Measurements from ENCODE around the gene PSMD4.

Gene PSMD4

GRCh38 chr1:151287341-151287699, 32.8 kb downstream of the PSMD4 start:
- Histone ChIP-seq H3K36me3 (ENCODE audit: control insufficient read depth in 2 of 2, insufficient read depth in 2 of 2, low read length in 2 of 2) (peaks cover 52 to 61% of the 10 kb centered on the region in 2 donors), H3K27ac (ENCODE audit: low read depth in 2 of 2, low read length in 2 of 2) (no peak overlapping the region), H3K9ac (ENCODE audit: low read depth in 1 of 2, low read length in 2 of 2) (no peak overlapping the region), H3K4me3 (ENCODE audit: low read length in 2 of 2) (no peak overlapping the region), H3K9me3 (ENCODE audit: control insufficient read depth in 2 of 2, low read length in 2 of 2) (no peaks in the 10 kb centered on the region), H3K4me1 (ENCODE audit: control insufficient read depth in 2 of 2, insufficient read depth in 2 of 2, low read length in 2 of 2) (peaks cover 8 to 13% of the 10 kb centered on the region in 2 donors), H3K27me3 (ENCODE audit: control insufficient read depth in 2 of 2, insufficient read depth in 2 of 2, low read length in 2 of 2) (no peaks in the 10 kb centered on the region)

GRCh38 chr1:151287767-151288500, 33.4 kb downstream of the PSMD4 start:
- Histone ChIP-seq H3K9ac (ENCODE audit: low read depth in 1 of 2, low read length in 2 of 2) (no peak overlapping the region), H3K27ac (ENCODE audit: low read depth in 2 of 2, low read length in 2 of 2) (no peak overlapping the region), H3K9me3 (ENCODE audit: control insufficient read depth in 2 of 2, low read length in 2 of 2) (no peaks in the 10 kb centered on the region), H3K4me3 (ENCODE audit: low read length in 2 of 2) (no peak overlapping the region), H3K27me3 (ENCODE audit: control insufficient read depth in 2 of 2, insufficient read depth in 2 of 2, low read length in 2 of 2) (no peaks in the 10 kb centered on the region), H3K4me1 (ENCODE audit: control insufficient read depth in 2 of 2, insufficient read depth in 2 of 2, low read length in 2 of 2) (peaks cover 8 to 13% of the 10 kb centered on the region in 2 donors), H3K36me3 (ENCODE audit: control insufficient read depth in 2 of 2, insufficient read depth in 2 of 2, low read length in 2 of 2) (peaks cover 59 to 67% of the 10 kb centered on the region in 2 donors)

GRCh38 chr1:151288502-151288901, 34.0 kb downstream of the PSMD4 start:
- peaks cover 7 to 8% of the 10 kb centered on the region in 2 donors for H3K4me1 ChIP-seq (ENCODE audit: control insufficient read depth in 2 of 2, insufficient read depth in 2 of 2, low read length in 2 of 2)
- H3K9me3 ChIP-seq (ENCODE audit: control insufficient read depth in 2 of 2, low read length in 2 of 2) = no peaks in the 10 kb centered on the region
- no peaks in the 10 kb centered on the region for H3K27me3 ChIP-seq (ENCODE audit: control insufficient read depth in 2 of 2, insufficient read depth in 2 of 2, low read length in 2 of 2)
- H3K36me3 ChIP-seq (ENCODE audit: control insufficient read depth in 2 of 2, insufficient read depth in 2 of 2, low read length in 2 of 2) = peaks cover 64 to 73% of the 10 kb centered on the region in 2 donors
- no peak overlapping the region for H3K27ac ChIP-seq (ENCODE audit: low read depth in 2 of 2, low read length in 2 of 2)
- no peak overlapping the region for H3K4me3 ChIP-seq (ENCODE audit: low read length in 2 of 2)
- H3K9ac ChIP-seq (ENCODE audit: low read depth in 1 of 2, low read length in 2 of 2) = no peak overlapping the region

- H3K27me3 ChIP-seq (ENCODE audit: control insufficient read depth in 2 of 2, insufficient read depth in 2 of 2, low read length in 2 of 2) = no peaks in the 10 kb centered on the region
- no peaks in the 10 kb centered on the region for H3K9me3 ChIP-seq (ENCODE audit: control insufficient read depth in 2 of 2, low read length in 2 of 2)
- no peak overlapping the region for H3K4me3 ChIP-seq (ENCODE audit: low read length in 2 of 2)
- peaks cover 72 to 81% of the 10 kb centered on the region in 2 donors for H3K36me3 ChIP-seq (ENCODE audit: control insufficient read depth in 2 of 2, insufficient read depth in 2 of 2, low read length in 2 of 2)
- H3K4me1 ChIP-seq (ENCODE audit: control insufficient read depth in 2 of 2, insufficient read depth in 2 of 2, low read length in 2 of 2) = no peaks in the 10 kb centered on the region
- no peak overlapping the region for H3K27ac ChIP-seq (ENCODE audit: low read depth in 2 of 2, low read length in 2 of 2)
- no peak overlapping the region for H3K9ac ChIP-seq (ENCODE audit: low read depth in 1 of 2, low read length in 2 of 2)
Measured at GRCh38 chr1:151289080-151289935, 34.8 kb downstream of the PSMD4 start.

GRCh38 chr1:151289991-151290708, 35.6 kb downstream of the PSMD4 start:
- Histone ChIP-seq H3K36me3 (ENCODE audit: control insufficient read depth in 2 of 2, insufficient read depth in 2 of 2, low read length in 2 of 2) (peaks cover 76 to 89% of the 10 kb centered on the region in 2 donors), H3K27ac (ENCODE audit: low read depth in 2 of 2, low read length in 2 of 2) (no peak overlapping the region), H3K27me3 (ENCODE audit: control insufficient read depth in 2 of 2, insufficient read depth in 2 of 2, low read length in 2 of 2) (no peaks in the 10 kb centered on the region), H3K4me1 (ENCODE audit: control insufficient read depth in 2 of 2, insufficient read depth in 2 of 2, low read length in 2 of 2) (no peaks in the 10 kb centered on the region), H3K9me3 (ENCODE audit: control insufficient read depth in 2 of 2, low read length in 2 of 2) (no peaks in the 10 kb centered on the region), H3K9ac (ENCODE audit: low read depth in 1 of 2, low read length in 2 of 2) (no peak overlapping the region), H3K4me3 (ENCODE audit: low read length in 2 of 2) (no peak overlapping the region)

- Histone ChIP-seq H3K4me1 (ENCODE audit: control insufficient read depth in 2 of 2, insufficient read depth in 2 of 2, low read length in 2 of 2) (no peaks in the 10 kb centered on the region), H3K27ac (ENCODE audit: low read depth in 2 of 2, low read length in 2 of 2) (no peak overlapping the region), H3K4me3 (ENCODE audit: low read length in 2 of 2) (no peak overlapping the region), H3K36me3 (ENCODE audit: control insufficient read depth in 2 of 2, insufficient read depth in 2 of 2, low read length in 2 of 2) (peaks cover 82 to 95% of the 10 kb centered on the region in 2 donors), H3K9ac (ENCODE audit: low read depth in 1 of 2, low read length in 2 of 2) (no peak overlapping the region), H3K9me3 (ENCODE audit: control insufficient read depth in 2 of 2, low read length in 2 of 2) (no peaks in the 10 kb centered on the region), H3K27me3 (ENCODE audit: control insufficient read depth in 2 of 2, insufficient read depth in 2 of 2, low read length in 2 of 2) (no peaks in the 10 kb centered on the region)
Measured at GRCh38 chr1:151290709-151291303, 36.3 kb downstream of the PSMD4 start.

GRCh38 chr1:151292207-151293030, 37.9 kb downstream of the PSMD4 start:
- Histone ChIP-seq H3K36me3 (ENCODE audit: control insufficient read depth in 2 of 2, insufficient read depth in 2 of 2, low read length in 2 of 2) (peaks cover 74 to 91% of the 10 kb centered on the region in 2 donors), H3K27me3 (ENCODE audit: control insufficient read depth in 2 of 2, insufficient read depth in 2 of 2, low read length in 2 of 2) (no peaks in the 10 kb centered on the region), H3K4me1 (ENCODE audit: control insufficient read depth in 2 of 2, insufficient read depth in 2 of 2, low read length in 2 of 2) (no peaks in the 10 kb centered on the region)

GRCh38 chr1:151293093-151293492, 38.6 kb downstream of the PSMD4 start:
- Histone ChIP-seq H3K9ac (ENCODE audit: low read depth in 1 of 2, low read length in 2 of 2) (no peak overlapping the region), H3K4me1 (ENCODE audit: control insufficient read depth in 2 of 2, insufficient read depth in 2 of 2, low read length in 2 of 2) (no peaks in the 10 kb centered on the region), H3K9me3 (ENCODE audit: control insufficient read depth in 2 of 2, low read length in 2 of 2) (no peaks in the 10 kb centered on the region), H3K27ac (ENCODE audit: low read depth in 2 of 2, low read length in 2 of 2) (no peak overlapping the region), H3K27me3 (ENCODE audit: control insufficient read depth in 2 of 2, insufficient read depth in 2 of 2, low read length in 2 of 2) (no peaks in the 10 kb centered on the region), H3K4me3 (ENCODE audit: low read length in 2 of 2) (no peak overlapping the region), H3K36me3 (ENCODE audit: control insufficient read depth in 2 of 2, insufficient read depth in 2 of 2, low read length in 2 of 2) (peaks cover 73 to 89% of the 10 kb centered on the region in 2 donors)

More at GRCh38 chr1:151292207-151293030, 37.9 kb downstream of the PSMD4 start:
- H3K4me3 ChIP-seq (ENCODE audit: low read length in 2 of 2) = no peak overlapping the region
- no peak overlapping the region for H3K27ac ChIP-seq (ENCODE audit: low read depth in 2 of 2, low read length in 2 of 2)
- no peak overlapping the region for H3K9ac ChIP-seq (ENCODE audit: low read depth in 1 of 2, low read length in 2 of 2)
- no peaks in the 10 kb centered on the region for H3K9me3 ChIP-seq (ENCODE audit: control insufficient read depth in 2 of 2, low read length in 2 of 2)

GRCh38 chr1:151294742-151295462, 40.4 kb downstream of the PSMD4 start:
- H3K9me3 ChIP-seq (ENCODE audit: control insufficient read depth in 2 of 2, low read length in 2 of 2) = no peaks in the 10 kb centered on the region
- H3K27ac ChIP-seq (ENCODE audit: low read depth in 2 of 2, low read length in 2 of 2) = no peak overlapping the region
- peaks cover 70 to 90% of the 10 kb centered on the region in 2 donors for H3K36me3 ChIP-seq (ENCODE audit: control insufficient read depth in 2 of 2, insufficient read depth in 2 of 2, low read length in 2 of 2)
- no peaks in the 10 kb centered on the region for H3K27me3 ChIP-seq (ENCODE audit: control insufficient read depth in 2 of 2, insufficient read depth in 2 of 2, low read length in 2 of 2)
- H3K9ac ChIP-seq (ENCODE audit: low read depth in 1 of 2, low read length in 2 of 2) = no peak overlapping the region
- no peaks in the 10 kb centered on the region for H3K4me1 ChIP-seq (ENCODE audit: control insufficient read depth in 2 of 2, insufficient read depth in 2 of 2, low read length in 2 of 2)
- H3K4me3 ChIP-seq (ENCODE audit: low read length in 2 of 2) = no peak overlapping the region

Measured in mucosa of rectum (tissue), 2 donors.